DND-41 (cell line): Measurements from ENCODE around the gene TARS1.

Experiments
- ATAC-seq: fragments of 200-7000 bp; cut with Tn5 transposase; 3 replicates; pipeline ENCODE4 v1.9.1; 2021; ENCODE audit warnings: low read depth; ENCODE audit not compliant: insufficient read depth
- DNase-seq: peaks from one replicate; pipeline ENCODE4 v3.0.0-alpha.2; 2020
- H2AFZ ChIP-seq: 2 replicates; pipeline ENCODE4 v1.6.0; 2012; ENCODE audit warnings: low read depth, low read length
- H3K27ac ChIP-seq: 2 replicates; pipeline ENCODE4 v1.5.1; 2012; ENCODE audit warnings: low read length, inconsistent platforms
- H3K27me3 ChIP-seq: fragments of 200-600 bp; sonication (generic); 2 replicates; pipeline ENCODE4 v1.6.0; 2012; ENCODE audit warnings: low read length, mild to moderate bottlenecking, inconsistent platforms; ENCODE audit not compliant: insufficient read depth, poor library complexity
- H3K36me3 ChIP-seq: 2 replicates; pipeline ENCODE4 v1.5.1; 2012; ENCODE audit warnings: low read length, inconsistent platforms; ENCODE audit not compliant: insufficient read depth
- H3K4me1 ChIP-seq: 2 replicates; pipeline ENCODE4 v1.5.1; 2012; ENCODE audit warnings: mild to moderate bottlenecking, low read length; ENCODE audit not compliant: insufficient read depth
- H3K4me2 ChIP-seq: 2 replicates; pipeline ENCODE4 v1.6.0; 2012; ENCODE audit warnings: mild to moderate bottlenecking, moderate library complexity, low read length, inconsistent platforms; ENCODE audit not compliant: insufficient read depth
- H3K4me3 ChIP-seq, 2 experiments: fragments of 200-600 bp in 1 of 2; shearing (Covaris generic) in 1 of 2; 2 replicates each; pipeline ENCODE4 v1.5.1; 2012 to 2016; ENCODE audit warnings: inconsistent platforms in 2 of 2, low read length in 2 of 2, mild to moderate bottlenecking in 2 of 2, low read depth in 1 of 2, moderate library complexity in 1 of 2
- H3K79me2 ChIP-seq: 2 replicates; pipeline ENCODE4 v1.6.0; 2012; ENCODE audit warnings: low read length, inconsistent platforms; ENCODE audit not compliant: insufficient read depth
- H3K9ac ChIP-seq: 2 replicates; pipeline ENCODE4 v1.6.0; 2012; ENCODE audit warnings: low read depth, mild to moderate bottlenecking, inconsistent platforms, low read length, moderate library complexity
- H3K9me3 ChIP-seq: 2 replicates; pipeline ENCODE4 v1.5.1; 2012; ENCODE audit warnings: low read length, moderate library complexity, mild to moderate bottlenecking, inconsistent platforms; ENCODE audit not compliant: insufficient read depth, severe bottlenecking
- H4K20me1 ChIP-seq: 2 replicates; pipeline ENCODE4 v1.6.0; 2012; ENCODE audit warnings: low read length; ENCODE audit not compliant: insufficient read depth
- EZH2 ChIP-seq: IDR thresholded peaks from 3 replicates; pipeline ENCODE4 v1.6.1; 2012; ENCODE audit warnings: borderline replicate concordance, low read depth, mild to moderate bottlenecking, moderate library complexity, low read length, inconsistent platforms; ENCODE audit not compliant: severe bottlenecking
- TF ChIP-seq, protein P1 (sequence below): IDR thresholded peaks from 2 replicates; pipeline ENCODE4 v1.5.1; 2012; ENCODE audit warnings: borderline replicate concordance, low read length, moderate library complexity, mild to moderate bottlenecking; ENCODE audit not compliant: poor library complexity, severe bottlenecking; ENCODE audit errors: extremely low read depth

Gene TARS1

DNA sequence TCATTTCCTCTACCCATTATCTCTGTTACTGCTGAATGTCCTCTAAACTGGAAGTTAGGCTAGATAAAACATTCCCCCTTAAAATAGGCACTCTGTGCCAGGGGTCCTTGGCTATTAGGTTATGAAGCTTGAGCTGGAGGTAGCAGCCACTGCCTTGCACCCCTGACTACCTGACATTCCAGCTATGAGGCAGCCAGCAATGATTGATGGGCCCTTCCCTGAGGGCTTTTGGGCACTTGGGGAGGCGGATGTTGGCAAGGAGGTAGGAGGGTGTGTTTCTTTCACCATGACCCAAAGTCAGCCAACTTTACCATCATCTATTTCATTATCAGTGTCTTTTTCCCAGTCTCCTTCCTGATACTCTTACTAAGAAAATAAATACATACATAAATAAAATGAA lies 17.1 kb downstream of the TARS1 start:
- no peaks in the 10 kb centered on the region for H3K4me1 ChIP-seq
- peaks cover 15% of the 10 kb centered on the region; the same call in 1 of the 2 replicates for H3K79me2 ChIP-seq
- no peak overlapping the region for H3K4me3 ChIP-seq
- no peak overlapping the region for H3K4me2 ChIP-seq
- no peaks in the 10 kb centered on the region for H3K9me3 ChIP-seq
- no peak for ATAC-seq
- H3K27me3 ChIP-seq: no peaks in the 10 kb centered on the region
- no peak for TF ChIP-seq EZH2
- TF ChIP-seq, protein P1, sequence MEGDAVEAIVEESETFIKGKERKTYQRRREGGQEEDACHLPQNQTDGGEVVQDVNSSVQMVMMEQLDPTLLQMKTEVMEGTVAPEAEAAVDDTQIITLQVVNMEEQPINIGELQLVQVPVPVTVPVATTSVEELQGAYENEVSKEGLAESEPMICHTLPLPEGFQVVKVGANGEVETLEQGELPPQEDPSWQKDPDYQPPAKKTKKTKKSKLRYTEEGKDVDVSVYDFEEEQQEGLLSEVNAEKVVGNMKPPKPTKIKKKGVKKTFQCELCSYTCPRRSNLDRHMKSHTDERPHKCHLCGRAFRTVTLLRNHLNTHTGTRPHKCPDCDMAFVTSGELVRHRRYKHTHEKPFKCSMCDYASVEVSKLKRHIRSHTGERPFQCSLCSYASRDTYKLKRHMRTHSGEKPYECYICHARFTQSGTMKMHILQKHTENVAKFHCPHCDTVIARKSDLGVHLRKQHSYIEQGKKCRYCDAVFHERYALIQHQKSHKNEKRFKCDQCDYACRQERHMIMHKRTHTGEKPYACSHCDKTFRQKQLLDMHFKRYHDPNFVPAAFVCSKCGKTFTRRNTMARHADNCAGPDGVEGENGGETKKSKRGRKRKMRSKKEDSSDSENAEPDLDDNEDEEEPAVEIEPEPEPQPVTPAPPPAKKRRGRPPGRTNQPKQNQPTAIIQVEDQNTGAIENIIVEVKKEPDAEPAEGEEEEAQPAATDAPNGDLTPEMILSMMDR: no peak
- H3K36me3 ChIP-seq: peaks cover 99% of the 10 kb centered on the region
- no peak for DNase-seq
- no peak overlapping the region for H3K27ac ChIP-seq
- no peak overlapping the region for H2AFZ ChIP-seq
- H3K9ac ChIP-seq: no peak overlapping the region
- H4K20me1 ChIP-seq: peaks cover 17% of the 10 kb centered on the region; the same call in 1 of the 2 replicates

DNA sequence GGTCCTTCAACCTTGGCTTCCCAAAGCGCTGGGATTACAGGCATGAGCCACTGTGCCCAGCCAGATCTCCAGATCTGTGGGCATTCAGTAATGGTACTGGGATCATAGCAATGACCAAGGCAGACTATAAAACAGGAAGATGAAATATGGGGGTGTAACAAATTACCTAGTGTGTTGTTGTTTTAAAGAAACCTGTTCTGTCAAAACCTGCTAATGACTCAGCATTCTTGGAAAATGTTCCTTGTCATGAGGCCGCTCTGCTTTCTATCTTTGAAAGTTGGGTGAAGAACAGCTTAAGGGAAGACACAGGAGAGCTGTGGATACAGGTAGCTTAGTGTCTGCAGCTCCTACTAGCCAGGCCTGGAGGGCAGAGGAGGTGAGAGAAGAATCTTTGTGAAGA lies 19.4 kb downstream of the TARS1 start:
- ATAC-seq: no peak
- no peak overlapping the region for H3K27ac ChIP-seq
- H3K4me1 ChIP-seq: no peaks in the 10 kb centered on the region
- H3K79me2 ChIP-seq: 0 out of 2 replicates have a peak, but pooled peaks cover 3% of the 10 kb centered on the region
- TF ChIP-seq, protein P1: no peak
- TF ChIP-seq EZH2: no peak
- no peak overlapping the region for H3K4me2 ChIP-seq
- no peak overlapping the region for H3K9ac ChIP-seq
- H3K9me3 ChIP-seq: no peaks in the 10 kb centered on the region
- no peak overlapping the region for H2AFZ ChIP-seq
- no peak overlapping the region for H3K4me3 ChIP-seq
- H3K27me3 ChIP-seq: no peaks in the 10 kb centered on the region
- H4K20me1 ChIP-seq: peaks cover 7% of the 10 kb centered on the region; the same call in 1 of the 2 replicates
- H3K36me3 ChIP-seq: peaks cover 98% of the 10 kb centered on the region
- no peak for DNase-seq

DNA sequence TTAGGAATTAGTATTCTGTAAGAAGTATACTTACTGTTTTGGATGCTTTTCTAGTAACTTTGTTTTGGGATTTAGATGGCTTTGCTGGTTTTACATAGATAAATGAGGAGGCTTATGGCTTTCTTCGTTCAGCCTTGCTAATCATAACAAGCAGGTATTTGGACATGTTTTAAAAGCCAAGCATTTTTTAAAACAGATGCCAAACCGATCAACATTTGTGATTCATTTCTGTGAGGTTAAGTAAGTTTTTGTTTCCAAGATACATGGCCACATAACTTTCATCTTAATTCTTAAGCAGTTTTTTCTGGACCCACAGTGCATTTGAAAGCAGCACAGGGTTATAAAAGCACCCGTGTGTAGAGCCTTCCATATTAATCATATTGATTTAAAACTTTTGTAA lies 21.7 kb downstream of the TARS1 start:
- H3K9me3 ChIP-seq: no peaks in the 10 kb centered on the region
- H3K4me1 ChIP-seq: no peaks in the 10 kb centered on the region
- H3K9ac ChIP-seq: no peak overlapping the region
- TF ChIP-seq, protein P1: no peak
- TF ChIP-seq EZH2: no peak
- H2AFZ ChIP-seq: no peak overlapping the region
- ATAC-seq: no peak
- peaks cover 3% of the 10 kb centered on the region; the same call in 1 of the 2 replicates for H4K20me1 ChIP-seq
- no peak for DNase-seq
- H3K4me3 ChIP-seq: no peak overlapping the region
- H3K27ac ChIP-seq: no peak overlapping the region
- no peaks in the 10 kb centered on the region for H3K79me2 ChIP-seq
- H3K4me2 ChIP-seq: no peak overlapping the region
- H3K36me3 ChIP-seq: peaks cover 97% of the 10 kb centered on the region
- no peaks in the 10 kb centered on the region for H3K27me3 ChIP-seq

DNA sequence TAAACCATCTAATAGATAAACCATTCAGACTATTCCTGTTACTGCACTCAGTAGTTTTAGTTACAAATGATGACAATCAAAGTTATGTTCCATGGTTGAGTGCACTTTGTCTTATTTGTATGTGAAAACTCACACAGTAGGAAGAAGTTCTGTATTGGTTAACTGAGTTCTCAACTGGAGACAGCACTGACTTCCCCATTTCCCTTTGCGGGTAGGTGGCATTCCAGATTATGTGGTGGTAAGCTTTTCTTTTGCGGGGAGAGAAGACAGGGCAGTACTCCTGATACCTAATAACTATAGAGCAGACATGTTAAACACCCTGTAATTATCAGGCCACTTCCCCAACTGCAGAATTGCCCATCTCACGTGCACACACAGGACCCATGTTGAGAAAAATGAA lies 24.4 kb downstream of the TARS1 start:
- DNase-seq: no peak
- no peak for ATAC-seq
- Histone ChIP-seq H3K4me2 (no peak overlapping the region), H3K36me3 (peaks cover 97% of the 10 kb centered on the region), H3K4me3 (no peak overlapping the region), H3K4me1 (no peaks in the 10 kb centered on the region), H3K9ac (no peak overlapping the region), H3K79me2 (no peaks in the 10 kb centered on the region), H2AFZ (no peak overlapping the region), H4K20me1 (0 out of 2 replicates have a peak, but pooled peaks cover 1% of the 10 kb centered on the region), H3K9me3 (no peaks in the 10 kb centered on the region), H3K27me3 (no peaks in the 10 kb centered on the region), H3K27ac (no peak overlapping the region)
- TF ChIP-seq, protein P1: no peak
- TF ChIP-seq EZH2: no peak
